Ascending aorta (tissue), 2 donors: Measurements from ENCODE around the gene ZCCHC14. TPM values are rescaled to one million over a fixed set of nuclear protein-coding genes. Genes with fewer than 3 reads are reported as not detected.

Experiments
- DNase-seq, 2 donors: peaks; one replicate each; pipeline ENCODE4 v3.0.0-alpha.2; 2019; ENCODE audit warnings: low spot score in 2 of 2
- H3K27ac ChIP-seq, 2 donors: fragments of 200-600 bp; sonication (generic); one replicate each; pipeline ENCODE4 v1.5.1; 2016 to 2017; ENCODE audit warnings: mild to moderate bottlenecking in 1 of 2
- H3K27me3 ChIP-seq: fragments of 200-600 bp; sonication (generic); one replicate; pipeline ENCODE4 v1.5.1; 2017
- H3K36me3 ChIP-seq, 2 donors: fragments of 200-600 bp; sonication (generic); one replicate each; pipeline ENCODE4 v1.5.1; 2016
- H3K4me1 ChIP-seq, 2 donors: fragments of 200-600 bp; sonication (generic); one replicate each; pipeline ENCODE4 v1.5.1; 2016 to 2017; ENCODE audit warnings: mild to moderate bottlenecking in 1 of 2
- H3K4me3 ChIP-seq, 2 donors: fragments of 200-600 bp; sonication (generic); one replicate each; pipeline ENCODE4 v1.5.1; 2016 to 2017; ENCODE audit warnings: mild to moderate bottlenecking in 1 of 2
- H3K9me3 ChIP-seq, 2 donors: fragments of 200-600 bp; sonication (generic); one replicate each; pipeline ENCODE4 v1.5.1; 2016
- CTCF ChIP-seq, 3 experiments: fragments of 200-600 bp in 2 of 3; fragments of 450-650 bp in 1 of 3; sonication (generic) in 2 of 3; IDR thresholded peaks; one replicate each; pipeline ENCODE4 v1.5.1; 2016 to 2019; ENCODE audit warnings: antibody characterized with exemption in 3 of 3, mild to moderate bottlenecking in 1 of 3, moderate library complexity in 1 of 3
- intact Hi-C: fragments of 100-400 bp; cut with DNase I; formaldehyde crosslinking; loops from one replicate; pipeline ENCODE4 v1.15.1; 2023
- total RNA-seq: library from RNA; depleted of rRNA; stranded (reverse); fragments of >200 nt; gene quantifications from one replicate; pipeline ENCODE4 v1.1.0, GENCODE V29; 2016

Gene ZCCHC14
- total RNA-seq, 1 donor from 2014 or later = 131 TPM

- peak overlapping the region; percentile 74 to 90 for H3K27ac ChIP-seq
- peaks cover 23 to 43% of the 10 kb centered on the region in 2 donors for H3K4me1 ChIP-seq
- intact Hi-C loops = loop anchor here (1.0 to 2.0 kb wide), 6 partner anchors 13 to 118 kb away; partner anchors contain the start of gene ZCCHC14
- H3K4me3 ChIP-seq = peak overlapping the region; percentile 3 to 55
- TF ChIP-seq CTCF (IDR thresholded peaks at IDR 0.05) = no peak
- H3K36me3 ChIP-seq = peaks cover under 1 to 10% of the 10 kb centered on the region in 2 donors
- no peaks in the 10 kb centered on the region for H3K9me3 ChIP-seq
- peak; percentile 28 to 81 for DNase-seq
- no peaks in the 10 kb centered on the region for H3K27me3 ChIP-seq
Observed at GRCh38 chr16:87463722-87464690, 28.8 kb downstream of the ZCCHC14 start.

DNA sequence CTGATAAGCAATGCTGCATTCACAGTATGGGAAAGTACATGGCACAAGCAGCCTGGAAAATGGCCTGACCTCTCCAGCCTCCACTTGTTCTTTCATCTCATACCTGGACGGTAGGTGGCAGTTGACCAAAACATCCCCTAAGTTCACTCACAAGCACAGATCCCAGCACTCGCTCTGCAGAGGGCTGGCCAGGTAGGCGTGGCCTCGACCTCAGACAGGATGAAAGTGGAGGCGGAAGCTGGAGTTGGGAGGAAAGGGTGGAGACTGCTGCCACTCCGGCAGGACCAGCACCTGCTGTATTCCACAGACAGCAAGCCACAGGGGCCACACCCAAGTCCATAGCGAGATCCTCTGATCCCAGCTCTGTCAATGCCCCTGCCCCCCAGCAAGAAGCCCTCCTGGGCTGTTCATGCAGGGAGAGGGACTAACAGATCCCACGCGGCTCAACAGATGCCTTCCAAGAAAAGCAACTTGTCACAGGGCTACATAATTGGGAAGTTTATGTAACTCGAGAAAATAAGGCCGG, 31.3 kb downstream of the ZCCHC14 start:
- DNase-seq = peak; percentile 38 to 78
- intact Hi-C loops = no loop called here

GRCh38 chr16:87460936-87461335, 31.9 kb downstream of the ZCCHC14 start:
- TF ChIP-seq CTCF (IDR thresholded peaks at IDR 0.05) = no peak
- peak overlapping the region in 1 of 2 donors; percentile 90 for H3K27ac ChIP-seq
- intact Hi-C loops = no loop called here
- peaks cover 19 to 32% of the 10 kb centered on the region in 2 donors for H3K36me3 ChIP-seq
- H3K4me3 ChIP-seq = no peak overlapping the region
- no peak for DNase-seq
- peaks cover 16 to 38% of the 10 kb centered on the region in 2 donors for H3K4me1 ChIP-seq
- H3K27me3 ChIP-seq = no peaks in the 10 kb centered on the region
- H3K9me3 ChIP-seq = no peaks in the 10 kb centered on the region

More for the DNA sequence above, 31.3 kb downstream of the ZCCHC14 start:
- Histone ChIP-seq H3K9me3 (no peaks in the 10 kb centered on the region), H3K27ac (peak overlapping the region; percentile 24 to 90), H3K27me3 (no peaks in the 10 kb centered on the region), H3K36me3 (peaks cover 19 to 31% of the 10 kb centered on the region in 2 donors), H3K4me1 (peaks cover 22 to 43% of the 10 kb centered on the region in 2 donors), H3K4me3 (peak overlapping the region; percentile 16 to 46)
- peak in 2 of 3 experiments; percentile 7 to 24 for TF ChIP-seq CTCF (IDR thresholded peaks at IDR 0.05)

DNA sequence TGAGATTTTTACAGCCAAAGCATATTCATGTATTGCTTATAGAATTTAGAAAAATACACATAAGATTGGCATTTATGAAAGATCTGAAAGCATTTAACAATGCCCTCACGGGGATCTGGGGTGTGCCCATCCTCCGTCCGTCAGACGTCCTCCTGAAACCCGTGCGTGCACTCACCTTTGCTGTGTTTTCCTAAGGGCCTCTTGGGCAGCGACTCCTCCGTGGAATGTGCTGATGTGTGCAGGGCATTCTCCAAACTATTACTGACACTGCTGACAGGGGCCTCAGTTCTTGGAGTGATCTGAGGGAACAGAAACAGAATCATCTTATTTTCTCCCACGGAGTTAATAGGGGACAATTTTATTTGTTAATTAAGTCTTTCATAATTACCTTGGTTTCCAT, 33.0 kb downstream of the ZCCHC14 start:
- Histone ChIP-seq H3K4me3 (no peak overlapping the region), H3K36me3 (peaks cover 19 to 40% of the 10 kb centered on the region in 2 donors), H3K27ac (no peak overlapping the region), H3K9me3 (no peaks in the 10 kb centered on the region), H3K4me1 (peaks cover 8 to 27% of the 10 kb centered on the region in 2 donors), H3K27me3 (no peaks in the 10 kb centered on the region)
- no peak for TF ChIP-seq CTCF (IDR thresholded peaks at IDR 0.05)
- intact Hi-C loops = no loop called here
- DNase-seq = no peak

DNA sequence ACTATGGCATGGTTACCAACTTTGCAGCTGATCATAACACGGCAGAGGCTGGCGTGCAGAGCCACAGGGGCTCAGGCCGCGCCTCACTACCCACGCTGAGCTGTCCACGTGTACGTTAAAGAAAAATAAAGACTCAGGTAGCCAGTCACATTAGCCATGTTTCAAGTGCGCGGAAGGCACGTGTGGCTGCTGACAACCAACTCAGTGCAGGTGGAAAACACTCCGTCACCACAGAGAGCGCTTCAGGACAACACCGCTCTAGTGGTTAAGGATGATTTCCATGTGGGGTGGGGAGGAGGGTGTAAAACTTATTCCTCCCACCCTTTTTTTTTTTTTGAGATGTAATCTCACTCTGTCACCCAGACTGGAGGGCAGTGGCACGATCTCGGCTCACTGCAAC, 33.8 kb downstream of the ZCCHC14 start:
- no peak for TF ChIP-seq CTCF (IDR thresholded peaks at IDR 0.05)
- DNase-seq = no peak
- H3K27me3 ChIP-seq = no peaks in the 10 kb centered on the region
- H3K4me3 ChIP-seq = no peak overlapping the region
- intact Hi-C loops = no loop called here
- peaks cover 8 to 24% of the 10 kb centered on the region in 2 donors for H3K4me1 ChIP-seq
- H3K9me3 ChIP-seq = no peaks in the 10 kb centered on the region
- no peak overlapping the region for H3K27ac ChIP-seq
- peaks cover 19 to 40% of the 10 kb centered on the region in 2 donors for H3K36me3 ChIP-seq
